GM12873 (cell line): ENCODE results near the gene AP3B1.
A peak's percentile ranks its signal among the peaks of the same experiment; 100 is the strongest.

Experiments used
- TF ChIP-seq, protein P1 (sequence below): IDR thresholded peaks from 2 replicates; pipeline ENCODE4 v1.5.1; 2012; ENCODE audit warnings: low read depth, mild to moderate bottlenecking, moderate library complexity, low read length, control low read depth; ENCODE audit not compliant: insufficient read depth; ENCODE audit errors: missing control alignments

Gene AP3B1

DNA sequence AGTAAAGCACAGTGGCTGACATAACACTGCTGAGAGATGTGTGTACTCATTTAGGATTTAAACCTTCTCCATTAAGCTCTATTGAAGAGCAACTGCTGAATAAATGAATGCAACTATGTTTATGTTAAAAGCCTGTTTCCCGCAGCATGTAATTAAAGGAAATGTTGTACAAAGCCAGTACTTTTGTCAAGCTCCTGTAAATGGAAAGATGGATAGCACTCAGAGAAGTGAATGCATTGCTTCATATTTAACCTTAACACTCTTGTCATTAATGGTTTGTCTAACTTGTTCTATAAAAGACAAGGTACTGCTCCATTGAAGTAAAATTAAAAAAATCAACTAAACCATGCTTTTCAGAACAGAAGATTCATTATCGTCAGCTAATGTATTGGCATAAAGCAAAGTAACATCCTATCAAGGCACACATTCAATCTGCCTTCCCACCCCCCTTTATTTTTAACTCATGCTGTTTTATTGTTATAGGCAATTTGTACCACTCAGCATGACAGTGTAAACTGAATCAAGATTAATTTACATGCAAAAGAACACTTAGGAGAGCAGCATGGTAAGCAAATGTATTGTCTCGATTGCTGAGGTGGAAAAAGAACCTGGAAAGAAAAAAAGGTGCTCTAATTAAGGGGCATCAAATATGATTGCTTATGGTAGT is 277.5 kb downstream of the AP3B1 start:
- TF ChIP-seq, protein P1, sequence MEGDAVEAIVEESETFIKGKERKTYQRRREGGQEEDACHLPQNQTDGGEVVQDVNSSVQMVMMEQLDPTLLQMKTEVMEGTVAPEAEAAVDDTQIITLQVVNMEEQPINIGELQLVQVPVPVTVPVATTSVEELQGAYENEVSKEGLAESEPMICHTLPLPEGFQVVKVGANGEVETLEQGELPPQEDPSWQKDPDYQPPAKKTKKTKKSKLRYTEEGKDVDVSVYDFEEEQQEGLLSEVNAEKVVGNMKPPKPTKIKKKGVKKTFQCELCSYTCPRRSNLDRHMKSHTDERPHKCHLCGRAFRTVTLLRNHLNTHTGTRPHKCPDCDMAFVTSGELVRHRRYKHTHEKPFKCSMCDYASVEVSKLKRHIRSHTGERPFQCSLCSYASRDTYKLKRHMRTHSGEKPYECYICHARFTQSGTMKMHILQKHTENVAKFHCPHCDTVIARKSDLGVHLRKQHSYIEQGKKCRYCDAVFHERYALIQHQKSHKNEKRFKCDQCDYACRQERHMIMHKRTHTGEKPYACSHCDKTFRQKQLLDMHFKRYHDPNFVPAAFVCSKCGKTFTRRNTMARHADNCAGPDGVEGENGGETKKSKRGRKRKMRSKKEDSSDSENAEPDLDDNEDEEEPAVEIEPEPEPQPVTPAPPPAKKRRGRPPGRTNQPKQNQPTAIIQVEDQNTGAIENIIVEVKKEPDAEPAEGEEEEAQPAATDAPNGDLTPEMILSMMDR, result no peak

DNA sequence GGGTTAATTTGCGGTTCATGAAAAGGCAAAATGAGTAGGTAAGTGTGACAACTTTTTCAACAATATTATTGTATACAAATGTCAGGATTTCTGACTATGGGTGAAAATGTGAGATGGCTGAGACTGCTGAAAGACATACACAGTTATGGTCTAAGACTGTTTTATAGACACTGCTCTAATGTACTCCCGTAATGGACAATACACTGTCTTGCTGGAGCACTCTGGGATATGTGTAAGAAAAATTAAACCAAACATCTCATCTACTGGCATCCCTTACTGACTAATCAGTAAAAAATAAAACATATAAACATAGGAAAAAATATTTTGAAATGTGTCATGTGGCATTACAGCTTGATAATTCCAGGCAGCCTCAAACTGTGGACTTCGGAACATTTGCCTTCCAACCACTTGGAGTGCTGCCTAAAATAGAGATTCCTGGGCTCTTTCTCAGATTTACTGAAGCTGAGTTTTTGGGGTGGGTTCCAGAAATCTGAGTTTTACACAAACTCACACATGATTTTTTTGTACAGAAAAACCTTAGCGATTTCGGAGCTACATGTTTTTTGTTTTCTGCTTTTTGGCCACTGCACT is 284.5 kb downstream of the AP3B1 start:
- TF ChIP-seq, protein P1, result no peak

DNA sequence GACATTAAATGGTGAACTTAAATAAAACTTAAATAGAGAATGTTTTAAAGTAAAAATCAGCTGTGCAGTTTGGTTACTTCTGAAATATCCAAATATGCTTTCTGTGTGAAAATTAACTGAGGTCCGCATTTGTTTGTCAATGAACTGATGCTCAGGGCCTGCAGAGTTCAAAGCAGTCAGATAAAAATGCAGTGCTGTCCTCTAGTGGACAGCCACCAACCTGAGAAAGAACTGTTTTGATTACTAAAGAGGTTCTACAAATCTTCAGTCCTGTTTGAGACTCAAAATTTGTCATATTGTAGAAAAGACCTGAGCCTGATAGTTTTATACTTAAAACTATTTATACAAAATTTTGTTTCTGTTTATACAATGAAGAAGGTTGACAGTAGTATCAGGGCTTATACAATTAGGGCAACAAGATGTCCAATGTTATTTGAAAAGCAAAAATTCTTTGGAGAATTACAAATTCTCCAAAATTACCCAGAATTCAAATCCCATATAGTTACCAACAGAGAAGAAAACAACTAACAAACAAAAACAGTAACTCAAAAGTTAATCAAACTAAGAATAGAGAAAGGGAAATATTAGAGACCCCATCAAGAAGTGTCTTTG is 286.0 kb downstream of the AP3B1 start:
- TF ChIP-seq, protein P1, result peak; percentile 78

DNA sequence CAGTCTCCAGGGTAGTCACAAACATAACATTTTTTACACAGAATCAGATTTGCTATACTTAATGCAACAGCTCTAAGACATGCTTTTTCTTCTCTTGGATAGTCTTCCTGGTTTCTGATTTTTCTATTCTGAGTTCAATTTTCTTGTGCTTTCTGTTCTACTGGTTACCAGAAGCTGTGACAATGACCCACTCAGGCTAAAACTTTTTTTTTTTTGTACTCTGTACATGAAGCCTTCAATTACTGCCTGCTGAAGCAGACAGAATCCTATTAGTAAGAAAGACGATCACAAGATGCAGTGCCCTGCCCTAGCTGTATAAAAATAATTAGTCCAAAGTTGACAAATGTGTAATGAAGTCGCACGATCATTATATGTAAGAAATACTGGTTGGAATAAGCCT is 287.3 kb downstream of the AP3B1 start:
- TF ChIP-seq, protein P1, result no peak

DNA sequence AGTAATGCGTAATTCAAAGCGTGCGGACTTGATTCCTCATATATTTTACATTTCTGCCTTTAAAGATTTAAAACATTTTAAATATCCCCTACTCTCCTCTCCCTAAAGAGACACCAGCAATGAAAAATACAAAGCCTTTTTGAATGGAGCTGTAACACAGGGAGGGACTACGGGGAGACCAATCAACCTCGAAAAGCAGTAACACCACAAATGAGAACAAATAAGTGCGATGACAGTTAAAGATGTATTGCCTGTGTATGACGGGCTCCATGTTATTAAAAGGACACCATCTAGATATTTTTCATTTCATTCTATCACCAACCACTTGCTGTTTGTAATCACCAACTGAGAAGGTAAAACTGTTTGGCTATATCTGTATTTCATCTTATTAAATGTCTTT is 288.0 kb downstream of the AP3B1 start:
- TF ChIP-seq, protein P1, result no peak

DNA sequence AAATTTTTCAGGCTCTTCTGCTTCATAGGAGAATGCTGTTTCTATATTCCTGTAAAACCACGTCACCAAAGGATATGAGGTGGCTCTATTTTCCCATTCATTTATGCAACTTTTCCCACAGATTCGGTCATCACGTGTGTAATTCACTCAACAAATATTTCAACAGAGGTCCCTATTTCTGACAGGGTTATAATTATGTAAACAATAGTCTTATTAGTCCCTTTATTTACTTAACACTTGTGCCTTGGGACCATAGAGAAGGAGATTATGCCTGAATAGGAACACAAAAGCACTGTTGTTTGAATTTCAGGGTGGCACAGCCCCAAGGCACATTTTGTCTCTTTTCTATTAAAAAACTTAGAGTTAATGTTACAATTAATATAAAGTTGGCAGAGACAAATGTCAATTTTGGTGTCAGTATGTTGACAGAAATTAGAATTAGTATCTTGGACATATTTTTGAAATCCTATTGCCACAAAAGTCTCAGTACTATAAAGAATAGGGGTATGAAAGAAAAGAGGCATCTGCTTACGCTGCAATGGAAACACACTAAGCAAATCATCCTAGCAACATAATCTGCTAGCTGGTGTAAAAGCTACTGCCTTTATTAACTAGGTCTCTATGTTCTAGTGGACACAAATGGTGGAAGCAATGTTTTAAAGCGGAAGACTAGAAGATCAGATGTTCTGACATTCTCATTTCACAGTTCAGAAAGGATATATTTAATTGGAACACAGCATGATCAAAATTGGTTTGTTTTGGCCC is 289.3 kb downstream of the AP3B1 start:
- TF ChIP-seq, protein P1, result no peak

DNA sequence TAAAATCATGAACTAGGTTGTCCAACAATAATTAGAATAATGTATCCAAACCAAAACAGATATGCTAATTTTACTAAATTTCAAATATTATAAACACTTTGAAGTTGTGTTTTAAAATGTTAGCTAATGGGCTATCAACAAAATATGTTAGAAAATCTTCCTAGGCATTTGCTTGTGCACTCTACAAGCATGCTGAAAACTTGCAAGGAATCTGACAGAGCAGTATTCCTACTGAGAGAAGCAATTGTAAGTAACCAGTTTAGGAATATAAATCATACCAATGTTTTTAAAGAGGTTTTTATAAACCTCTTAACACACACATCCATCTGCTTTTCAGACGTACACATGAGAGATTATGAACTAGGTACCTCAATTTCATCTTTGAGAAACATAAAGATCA is 289.9 kb downstream of the AP3B1 start:
- TF ChIP-seq, protein P1, result no peak
